Astrocyte (in vitro differentiated cells and primary cell): ENCODE data around the gene ANO4. TPM values are rescaled to one million over a fixed set of nuclear protein-coding genes. Genes with fewer than 3 reads are reported as not detected.

Source experiments
- DNase-seq: peaks from one replicate; pipeline ENCODE4 v3.0.0-alpha.2; 2010; ENCODE audit warnings: low read depth
- FAIRE-seq: peaks from 2 replicates; lab custom pipeline; 2011; peaks lifted over from hg19 to GRCh38; lab: Jason Lieb, UNC
- H2AFZ ChIP-seq: 2 replicates; pipeline ENCODE4 v1.6.0; 2012; ENCODE audit warnings: low read depth, low read length, inconsistent platforms
- H3K27ac ChIP-seq: 2 replicates; pipeline ENCODE4 v1.5.1; 2011; ENCODE audit warnings: low read depth, low read length, inconsistent platforms
- H3K27me3 ChIP-seq: 2 replicates; pipeline ENCODE4 v1.6.0; 2011; ENCODE audit warnings: low read length, inconsistent platforms; ENCODE audit not compliant: insufficient read depth
- H3K36me3 ChIP-seq: 2 replicates; pipeline ENCODE4 v1.5.1; 2011; ENCODE audit warnings: low read length, inconsistent platforms; ENCODE audit not compliant: insufficient read depth
- H3K4me1 ChIP-seq: 2 replicates; pipeline ENCODE4 v1.5.1; 2011; ENCODE audit warnings: low read length, inconsistent platforms; ENCODE audit not compliant: insufficient read depth
- H3K4me2 ChIP-seq: 2 replicates; pipeline ENCODE4 v1.6.0; 2012; ENCODE audit warnings: low read length, inconsistent platforms
- H3K4me3 ChIP-seq: 2 replicates; pipeline ENCODE4 v1.5.1; 2011; ENCODE audit warnings: low read depth, mild to moderate bottlenecking, low read length, inconsistent platforms; ENCODE audit not compliant: insufficient read depth
- H3K79me2 ChIP-seq: 2 replicates; pipeline ENCODE4 v1.6.0; 2012; ENCODE audit warnings: mild to moderate bottlenecking, low read length, inconsistent platforms; ENCODE audit not compliant: insufficient read depth
- H3K9ac ChIP-seq: 2 replicates; pipeline ENCODE4 v1.6.0; 2012; ENCODE audit warnings: mild to moderate bottlenecking, low read length, inconsistent platforms
- H3K9me3 ChIP-seq: 2 replicates; pipeline ENCODE4 v1.5.1; 2012; ENCODE audit warnings: low read depth, mild to moderate bottlenecking, low read length, inconsistent platforms; ENCODE audit not compliant: insufficient read depth
- H4K20me1 ChIP-seq: 2 replicates; pipeline ENCODE4 v1.6.0; 2012; ENCODE audit warnings: low read length, inconsistent platforms; ENCODE audit not compliant: insufficient read depth
- H3K27ac Mint-ChIP-seq: one replicate; pipeline ENCODE4 v1.8.0; 2021; ENCODE audit warnings: mild to moderate bottlenecking, mixed read lengths; ENCODE audit not compliant: unreplicated experiment
- H3K27me3 Mint-ChIP-seq: one replicate; pipeline ENCODE4 v1.8.0; 2021; ENCODE audit warnings: low read depth, mixed read lengths; ENCODE audit not compliant: unreplicated experiment
- H3K36me3 Mint-ChIP-seq: one replicate; pipeline ENCODE4 v1.8.0; 2021; ENCODE audit warnings: low read depth, mixed read lengths; ENCODE audit not compliant: unreplicated experiment
- H3K4me1 Mint-ChIP-seq: one replicate; pipeline ENCODE4 v1.8.0; 2021; ENCODE audit warnings: low read depth, mixed read lengths; ENCODE audit not compliant: unreplicated experiment
- H3K4me3 Mint-ChIP-seq: one replicate; pipeline ENCODE4 v1.8.0; 2021; ENCODE audit warnings: mild to moderate bottlenecking, moderate library complexity, mixed read lengths; ENCODE audit not compliant: unreplicated experiment
- H3K9me3 Mint-ChIP-seq: one replicate; pipeline ENCODE4 v1.8.0; 2021; ENCODE audit warnings: mild to moderate bottlenecking, mixed read lengths; ENCODE audit not compliant: unreplicated experiment
- CTCF ChIP-seq: IDR thresholded peaks from 2 replicates; pipeline ENCODE4 v1.5.1; 2011; ENCODE audit warnings: low read depth, mild to moderate bottlenecking, inconsistent platforms, low read length, moderate library complexity; ENCODE audit not compliant: insufficient read depth
- EZH2 ChIP-seq: IDR thresholded peaks from 2 replicates; pipeline ENCODE4 v1.6.1; 2012; ENCODE audit warnings: mild to moderate bottlenecking, low read length, inconsistent platforms; ENCODE audit not compliant: insufficient read depth
- total RNA-seq: library from RNA; stranded (reverse); gene quantifications from 2 replicates; pipeline ENCODE4 v1.2.1, GENCODE V29; 2021

Gene ANO4
- total RNA-seq, 1 donor from 2014 or later, result 41.3 TPM

GRCh38 chr12:100974341-100974740, 179.8 kb downstream of the ANO4 start:
- peaks cover 24% of the 10 kb centered on the region for H3K36me3 Mint-ChIP-seq
- TF ChIP-seq EZH2 (no peak), CTCF (no peak)
- no peak overlapping the region for H3K27ac Mint-ChIP-seq
- no peak overlapping the region for H3K4me3 Mint-ChIP-seq
- Histone ChIP-seq H3K9ac (no peak overlapping the region), H3K36me3 (no peaks in the 10 kb centered on the region), H3K4me1 (no peaks in the 10 kb centered on the region), H2AFZ (no peak overlapping the region), H4K20me1 (no peaks in the 10 kb centered on the region), H3K4me2 (no peak overlapping the region), H3K27me3 (no peaks in the 10 kb centered on the region), H3K27ac (no peak overlapping the region), H3K4me3 (no peak overlapping the region), H3K9me3 (no peaks in the 10 kb centered on the region), H3K79me2 (no peaks in the 10 kb centered on the region)
- peaks cover 4% of the 10 kb centered on the region for H3K9me3 Mint-ChIP-seq
- H3K27me3 Mint-ChIP-seq, result no peaks in the 10 kb centered on the region
- no peaks in the 10 kb centered on the region for H3K4me1 Mint-ChIP-seq
- DNase-seq (no peak), FAIRE-seq (no peak)

DNA sequence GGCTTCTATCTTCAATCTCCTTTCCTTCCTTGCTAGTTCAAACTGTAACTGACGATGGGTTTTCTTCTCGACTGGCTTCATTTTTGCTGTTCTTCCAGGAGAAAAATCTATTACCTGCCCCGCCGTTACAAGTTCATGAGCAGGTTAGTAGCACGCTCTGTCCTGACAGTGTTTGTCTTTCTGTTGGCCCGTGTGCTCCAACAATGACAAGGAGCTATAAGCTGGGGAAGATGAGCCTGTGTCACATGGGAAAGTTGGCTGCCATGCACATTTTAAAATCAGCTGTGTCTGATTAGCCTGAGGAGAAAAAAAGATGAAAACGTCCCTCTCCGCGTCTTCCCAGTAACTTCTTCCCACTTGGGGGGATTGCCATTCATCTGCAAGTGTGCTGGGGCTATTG, 180.2 kb downstream of the ANO4 start:
- no peak overlapping the region for H3K27ac ChIP-seq
- H4K20me1 ChIP-seq, result no peaks in the 10 kb centered on the region
- no peak overlapping the region for H2AFZ ChIP-seq
- DNase-seq (no peak), FAIRE-seq (no peak)
- Mint-ChIP-seq H3K27me3 (no peaks in the 10 kb centered on the region), H3K4me1 (no peaks in the 10 kb centered on the region), H3K9me3 (peaks cover 5% of the 10 kb centered on the region), H3K36me3 (peaks cover 24% of the 10 kb centered on the region), H3K27ac (no peak overlapping the region), H3K4me3 (no peak overlapping the region)
- H3K4me2 ChIP-seq, result no peak overlapping the region
- H3K9me3 ChIP-seq, result no peaks in the 10 kb centered on the region
- H3K36me3 ChIP-seq, result no peaks in the 10 kb centered on the region
- no peaks in the 10 kb centered on the region for H3K79me2 ChIP-seq
- no peak overlapping the region for H3K9ac ChIP-seq
- H3K4me3 ChIP-seq, result no peak overlapping the region
- TF ChIP-seq EZH2, result no peak
- TF ChIP-seq CTCF, result no peak
- H3K4me1 ChIP-seq, result no peaks in the 10 kb centered on the region
- H3K27me3 ChIP-seq, result no peaks in the 10 kb centered on the region

- no peak for FAIRE-seq
- no peaks in the 10 kb centered on the region for H3K79me2 ChIP-seq
- no peaks in the 10 kb centered on the region for H4K20me1 ChIP-seq
- no peaks in the 10 kb centered on the region for H3K36me3 ChIP-seq
- H3K4me3 ChIP-seq, result no peak overlapping the region
- H3K9me3 ChIP-seq, result no peaks in the 10 kb centered on the region
- no peaks in the 10 kb centered on the region for H3K4me1 ChIP-seq
- TF ChIP-seq CTCF, result no peak
- TF ChIP-seq EZH2, result no peak
- Mint-ChIP-seq H3K27ac (no peak overlapping the region), H3K27me3 (no peaks in the 10 kb centered on the region), H3K36me3 (peaks cover 26% of the 10 kb centered on the region), H3K9me3 (peaks cover 8% of the 10 kb centered on the region), H3K4me3 (no peak overlapping the region), H3K4me1 (no peaks in the 10 kb centered on the region)
- H3K4me2 ChIP-seq, result no peak overlapping the region
- no peaks in the 10 kb centered on the region for H3K27me3 ChIP-seq
- H2AFZ ChIP-seq, result no peak overlapping the region
- no peak overlapping the region for H3K27ac ChIP-seq
- no peak overlapping the region for H3K9ac ChIP-seq
- DNase-seq, result no peak
Measured at GRCh38 chr12:100976735-100977134, 182.2 kb downstream of the ANO4 start.
